Dedifferentiated amniotic fluid mesenchymal stem cell (primary cell): Measurements from ENCODE around the gene CELSR2.

Experiments used
- DNase-seq: peaks from one replicate; pipeline ENCODE4 v3.0.0-alpha.2; 2016; ENCODE audit errors: extremely low spot score

The CELSR2 gene

GRCh38 chr1:109251277-109252166 lies 2.2 kb downstream of the CELSR2 start:
- no peak for DNase-seq

GRCh38 chr1:109252167-109252892 lies 3.0 kb downstream of the CELSR2 start:
- no peak for DNase-seq

- no peak for DNase-seq
Observed at GRCh38 chr1:109252893-109253802, 3.8 kb downstream of the CELSR2 start.

GRCh38 chr1:109253803-109254620 lies 4.7 kb downstream of the CELSR2 start:
- no peak for DNase-seq

- no peak for DNase-seq
Observed at GRCh38 chr1:109254621-109255096, 5.3 kb downstream of the CELSR2 start.

GRCh38 chr1:109255097-109255651 lies 5.8 kb downstream of the CELSR2 start:
- DNase-seq: no peak

- DNase-seq: no peak
Observed at GRCh38 chr1:109255678-109256077, 6.3 kb downstream of the CELSR2 start.

- DNase-seq: no peak
Observed at GRCh38 chr1:109256085-109256484, 6.7 kb downstream of the CELSR2 start.

GRCh38 chr1:109256971-109257681 lies 7.8 kb downstream of the CELSR2 start:
- DNase-seq: no peak

- no peak for DNase-seq
Observed at GRCh38 chr1:109257682-109258421, 8.5 kb downstream of the CELSR2 start.

- no peak for DNase-seq
Observed at GRCh38 chr1:109258481-109259466, 9.4 kb downstream of the CELSR2 start.

GRCh38 chr1:109259674-109260557 lies 10.6 kb downstream of the CELSR2 start:
- DNase-seq: no peak

GRCh38 chr1:109261006-109261405 lies 11.7 kb downstream of the CELSR2 start:
- no peak for DNase-seq

GRCh38 chr1:109261578-109261977 lies 12.2 kb downstream of the CELSR2 start:
- no peak for DNase-seq

GRCh38 chr1:109262231-109263055 lies 13.1 kb downstream of the CELSR2 start:
- DNase-seq: no peak

- no peak for DNase-seq
Observed at GRCh38 chr1:109263234-109263596, 13.9 kb downstream of the CELSR2 start.
